HepG2 (cell line): Measurements from ENCODE around the gene GRAMD1B. TPM values are rescaled to one million over a fixed set of nuclear protein-coding genes. Genes with fewer than 3 reads are reported as not detected.

Experiments used
- ATAC-seq: fragments of 200-7000 bp; cut with Tn5 transposase; 3 replicates; pipeline ENCODE4 v1.9.1; 2020; ENCODE audit warnings: mild to moderate bottlenecking, moderate library complexity
- BruUV-seq: library from RNA; stranded (reverse); fragments of 400-500 nt; replicated peaks from 2 replicates; lab custom pipeline; 2021; lab: Mats Ljungman, UMichigan
- CTCF ChIA-PET: fragments of 300-600 bp; formaldehyde crosslinking; extraction: SDS; loops from one replicate; lab custom pipeline; 2021; ENCODE audit warnings: low total read pairs, inconsistent platforms, low intra/inter-chr PET ratio; lab: Yijun Ruan, JAX
- POLR2A ChIA-PET: fragments of 350-600 bp; sonication (Branson Sonifier 250); formaldehyde crosslinking; loops from one replicate; lab custom pipeline; 2020; ENCODE audit warnings: antibody characterized with exemption, inconsistent platforms; lab: Yijun Ruan, JAX
- DNase-seq: peaks from one replicate; pipeline ENCODE4 v3.0.0-alpha.2; 2015; ENCODE audit warnings: low spot score
- FAIRE-seq: peaks from 3 replicates; lab custom pipeline; 2011; peaks lifted over from hg19 to GRCh38; lab: Jason Lieb, UNC
- H2AFZ ChIP-seq: one replicate; pipeline ENCODE4 v1.6.1; 2011; ENCODE audit warnings: low read length, inconsistent platforms
- H3K27ac ChIP-seq: fragments of 300-600 bp; 3 replicates; pipeline ENCODE4 v1.8.0; 2011; ENCODE audit warnings: mixed run types, mild to moderate bottlenecking, mixed read lengths, low read length, inconsistent platforms; ENCODE audit not compliant: insufficient read depth; ENCODE audit errors: extremely low read length
- H3K27me3 ChIP-seq, 2 experiments: fragments of 200-600 bp in 1 of 2; 2 replicates in 1 of 2; 3 replicates in 1 of 2; pipeline versions ENCODE4 v1.6.0 to v1.8.0; 2011; ENCODE audit warnings: low read length in 2 of 2, mild to moderate bottlenecking in 2 of 2, moderate library complexity in 2 of 2, inconsistent platforms in 1 of 2; ENCODE audit not compliant: insufficient read depth in 2 of 2, control insufficient read depth in 1 of 2
- H3K36me3 ChIP-seq, 2 experiments: fragments of 200-600 bp in 1 of 2; replicated peaks in 1 of 2; 2 replicates in 1 of 2; 3 replicates in 1 of 2; pipeline versions ENCODE4 v1.5.1 to v1.8.0; 2011; ENCODE audit warnings: low read length in 2 of 2, inconsistent platforms in 1 of 2; ENCODE audit not compliant: insufficient read depth in 2 of 2, control insufficient read depth in 1 of 2
- H3K4me1 ChIP-seq: 2 replicates; pipeline ENCODE4 v1.5.1; 2012; ENCODE audit warnings: low read length, inconsistent platforms; ENCODE audit not compliant: insufficient read depth
- H3K4me2 ChIP-seq: 2 replicates; pipeline ENCODE4 v1.6.0; 2011; ENCODE audit warnings: low read depth, low read length, inconsistent platforms
- H3K4me3 ChIP-seq, 3 experiments: fragments of 200-600 bp in 1 of 3; sonication (generic), shearing (Covaris generic) in 1 of 3; replicated peaks in 1 of 3; 2 replicates each; pipeline ENCODE4 v1.5.1; 2011 to 2016; ENCODE audit warnings: low read length in 3 of 3, inconsistent platforms in 2 of 3, low read depth in 2 of 3, mild to moderate bottlenecking in 2 of 3, control low read depth in 1 of 3, mixed read lengths in 1 of 3; ENCODE audit not compliant: insufficient read depth in 1 of 3
- H3K79me2 ChIP-seq: one replicate; pipeline ENCODE4 v1.6.1; 2011; ENCODE audit warnings: low read length, inconsistent platforms; ENCODE audit not compliant: insufficient read depth
- H3K9ac ChIP-seq: 2 replicates; pipeline ENCODE4 v1.6.0; 2011; ENCODE audit warnings: mild to moderate bottlenecking, low read depth, low read length, inconsistent platforms; ENCODE audit not compliant: insufficient read depth
- H3K9me3 ChIP-seq: 2 replicates; pipeline ENCODE4 v1.5.1; 2012; ENCODE audit warnings: mild to moderate bottlenecking, low read length
- H4K20me1 ChIP-seq: 2 replicates; pipeline ENCODE4 v1.6.0; 2011; ENCODE audit warnings: inconsistent platforms, mild to moderate bottlenecking, low read length, moderate library complexity; ENCODE audit not compliant: insufficient read depth
- FOSL2 ChIP-seq: sonication (generic); formaldehyde crosslinking; IDR thresholded peaks from 2 replicates; pipeline ENCODE4 v1.4.0; 2020; ENCODE audit warnings: missing genetic modification reagents
- FOXK2 ChIP-seq: fragments of 450-650 bp; IDR thresholded peaks from 2 replicates; pipeline ENCODE4 v1.6.1; 2016
- GATAD2A ChIP-seq: IDR thresholded peaks from 2 replicates; pipeline ENCODE4 v1.6.1; 2016
- GPBP1L1 ChIP-seq: sonication (generic); formaldehyde crosslinking; IDR thresholded peaks from 2 replicates; pipeline ENCODE4 v1.5.0; 2020; ENCODE audit warnings: mild to moderate bottlenecking, missing genetic modification reagents
- MNT ChIP-seq: fragments of 450-650 bp; IDR thresholded peaks from 2 replicates; pipeline ENCODE4 v1.6.1; 2016
- MYC ChIP-seq: sonication (generic); formaldehyde crosslinking; IDR thresholded peaks from 2 replicates; pipeline ENCODE4 v1.9.0; 2021; ENCODE audit warnings: missing genetic modification reagents, borderline replicate concordance
- NCOA1 ChIP-seq: sonication (generic); formaldehyde crosslinking; IDR thresholded peaks from 2 replicates; pipeline ENCODE4 v1.9.0; 2021; ENCODE audit warnings: missing genetic modification reagents
- ZBTB14 ChIP-seq: sonication (generic); formaldehyde crosslinking; IDR thresholded peaks from 2 replicates; pipeline ENCODE4 v1.4.0; 2020; ENCODE audit warnings: missing genetic modification reagents
- ZNF251 ChIP-seq: sonication (generic); formaldehyde crosslinking; IDR thresholded peaks from 2 replicates; pipeline ENCODE4 v1.9.0; 2021; ENCODE audit warnings: mild to moderate bottlenecking, missing genetic modification reagents
- WGBS: methylation state at CpG from one replicate; pipeline ENCODE4 v1.1.6; 2017; ENCODE audit warnings: low lambda C conversion rate; 5-methylcytosine and 5-hydroxymethylcytosine counted together
- in situ Hi-C: cut with HindIII; loops from 2 replicates; pipeline ENCODE4 v1.10.0; 2017; ENCODE audit warnings: low pct_unique_long_range_greater_than_20kb; ENCODE audit not compliant: extremely low pct_ligation_motif_present
- intact Hi-C: fragments of 100-400 bp; cut with micrococcal nuclease; formaldehyde crosslinking; loops from one replicate; pipeline ENCODE4 v1.10.0; 2022; ENCODE audit not compliant: unreplicated experiment
- polyA plus RNA-seq, 8 experiments: library from polyadenylated mRNA; depleted of rRNA in 3 of 8; stranded (reverse) in 7 of 8; unstranded in 1 of 8; fragments of >200 nt; fragmentation: Illumina TruSeq in 4 of 8; extraction: Trizol in 4 of 8; gene quantifications; 2 replicates each; pipeline versions ENCODE4 v1.2.1 to v1.2.3, GENCODE V29; 2011 to 2016; ENCODE audit warnings: low read depth in 4 of 8, missing spikeins in 1 of 8, mixed read lengths in 1 of 8; ENCODE audit not compliant: insufficient read depth in 1 of 8
- total RNA-seq, 5 experiments: library from RNA; depleted of rRNA; stranded (reverse); fragments of >200 nt; fragmentation: Illumina TruSeq; extraction: Trizol; gene quantifications; 2 replicates each; pipeline ENCODE4 v1.2.3, GENCODE V29; 2016; ENCODE audit warnings: low read depth in 1 of 5
- TF ChIP-seq, protein P1 (sequence below): sonication (generic); formaldehyde crosslinking; IDR thresholded peaks from 2 replicates; pipeline ENCODE4 v1.8.0; 2022; ENCODE audit warnings: missing genetic modification reagents, low read depth, mild to moderate bottlenecking, borderline replicate concordance

Gene GRAMD1B
- total and polyA plus RNA-seq, 2 of the 13 experiments (the other 11 are each of a cell fraction or from before 2014, with no cell fraction given): 0.12 TPM; not detected in 1

- TF ChIP-seq GPBP1L1 (CRISPR knock-in tag) (no peak), NCOA1 (CRISPR knock-in tag) (no peak), GATAD2A (CRISPR knock-in tag) (no peak), ZNF251 (CRISPR knock-in tag) (no peak)
- TF ChIP-seq, protein P1, sequence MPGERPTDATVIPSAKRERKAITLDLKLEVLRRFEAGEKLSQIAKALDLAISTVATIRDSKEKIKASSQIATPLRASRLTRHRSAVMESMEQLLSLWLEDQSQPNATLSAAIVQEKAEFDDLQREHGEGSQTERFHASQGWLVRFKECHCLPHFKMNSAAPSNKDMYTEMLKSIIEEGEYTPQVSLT (CRISPR knock-in tag): no peak
These were observed 156.5 kb downstream of the GRAMD1B start (continued) for GRCh38 chr11:123586568-123586967.

GRCh38 chr11:123587044-123587443 lies 157.0 kb downstream of the GRAMD1B start:
- Histone ChIP-seq H4K20me1 (no peaks in the 10 kb centered on the region), H3K4me1 (peaks cover 28% of the 10 kb centered on the region), H3K4me2 (no peak overlapping the region), H3K9ac (no peak overlapping the region), H3K27ac (no peak overlapping the region), H3K9me3 (no peaks in the 10 kb centered on the region), H2AFZ (no peak overlapping the region), H3K27me3 (no peaks in the 10 kb centered on the region), H3K4me3 (no peak overlapping the region)
- peak; percentile 20; the same call in 2 of the 3 replicates for ATAC-seq
- intact Hi-C loops: loop anchor here (10.0 kb wide), 1 partner anchor 58 kb away; no protein-coding TSS in a partner anchor
- peak; percentile 14 for DNase-seq
- WGBS: no CpG with 5 or more reads among the region's 2 CpGs
- BruUV-seq: no TSS peak
- TF ChIP-seq FOSL2 (CRISPR knock-in tag): peak; percentile 59
- TF ChIP-seq FOXK2: no peak
- TF ChIP-seq ZBTB14 (CRISPR knock-in tag): no peak
- TF ChIP-seq MNT: no peak
- no peak for TF ChIP-seq MYC
- TF ChIP-seq, all 625 proteins: peak for 1
- H3K79me2 ChIP-seq: no peaks in the 10 kb centered on the region
- H3K36me3 ChIP-seq: no peaks in the 10 kb centered on the region
- ChIA-PET CTCF (no interaction called here), POLR2A (no interaction called here)
- FAIRE-seq: no peak
- in situ Hi-C loops: loop anchor here (5.0 kb wide), 1 partner anchor 120 kb away; no protein-coding TSS in a partner anchor
